Astrocyte (in vitro differentiated cells and primary cell): ENCODE data around the gene LRRC9. TPM values are rescaled to one million over a fixed set of nuclear protein-coding genes. Genes with fewer than 3 reads are reported as not detected.

Source experiments
- DNase-seq: peaks from one replicate; pipeline ENCODE4 v3.0.0-alpha.2; 2010; ENCODE audit warnings: low read depth
- FAIRE-seq: peaks from 2 replicates; lab custom pipeline; 2011; peaks lifted over from hg19 to GRCh38; lab: Jason Lieb, UNC
- H2AFZ ChIP-seq: 2 replicates; pipeline ENCODE4 v1.6.0; 2012; ENCODE audit warnings: low read depth, low read length, inconsistent platforms
- H3K27ac ChIP-seq: 2 replicates; pipeline ENCODE4 v1.5.1; 2011; ENCODE audit warnings: low read depth, low read length, inconsistent platforms
- H3K27me3 ChIP-seq: 2 replicates; pipeline ENCODE4 v1.6.0; 2011; ENCODE audit warnings: low read length, inconsistent platforms; ENCODE audit not compliant: insufficient read depth
- H3K36me3 ChIP-seq: 2 replicates; pipeline ENCODE4 v1.5.1; 2011; ENCODE audit warnings: low read length, inconsistent platforms; ENCODE audit not compliant: insufficient read depth
- H3K4me1 ChIP-seq: 2 replicates; pipeline ENCODE4 v1.5.1; 2011; ENCODE audit warnings: low read length, inconsistent platforms; ENCODE audit not compliant: insufficient read depth
- H3K4me2 ChIP-seq: 2 replicates; pipeline ENCODE4 v1.6.0; 2012; ENCODE audit warnings: low read length, inconsistent platforms
- H3K4me3 ChIP-seq: 2 replicates; pipeline ENCODE4 v1.5.1; 2011; ENCODE audit warnings: low read depth, mild to moderate bottlenecking, low read length, inconsistent platforms; ENCODE audit not compliant: insufficient read depth
- H3K79me2 ChIP-seq: 2 replicates; pipeline ENCODE4 v1.6.0; 2012; ENCODE audit warnings: mild to moderate bottlenecking, low read length, inconsistent platforms; ENCODE audit not compliant: insufficient read depth
- H3K9ac ChIP-seq: 2 replicates; pipeline ENCODE4 v1.6.0; 2012; ENCODE audit warnings: mild to moderate bottlenecking, low read length, inconsistent platforms
- H3K9me3 ChIP-seq: 2 replicates; pipeline ENCODE4 v1.5.1; 2012; ENCODE audit warnings: low read depth, mild to moderate bottlenecking, low read length, inconsistent platforms; ENCODE audit not compliant: insufficient read depth
- H4K20me1 ChIP-seq: 2 replicates; pipeline ENCODE4 v1.6.0; 2012; ENCODE audit warnings: low read length, inconsistent platforms; ENCODE audit not compliant: insufficient read depth
- H3K27ac Mint-ChIP-seq: one replicate; pipeline ENCODE4 v1.8.0; 2021; ENCODE audit warnings: mild to moderate bottlenecking, mixed read lengths; ENCODE audit not compliant: unreplicated experiment
- H3K27me3 Mint-ChIP-seq: one replicate; pipeline ENCODE4 v1.8.0; 2021; ENCODE audit warnings: low read depth, mixed read lengths; ENCODE audit not compliant: unreplicated experiment
- H3K36me3 Mint-ChIP-seq: one replicate; pipeline ENCODE4 v1.8.0; 2021; ENCODE audit warnings: low read depth, mixed read lengths; ENCODE audit not compliant: unreplicated experiment
- H3K4me1 Mint-ChIP-seq: one replicate; pipeline ENCODE4 v1.8.0; 2021; ENCODE audit warnings: low read depth, mixed read lengths; ENCODE audit not compliant: unreplicated experiment
- H3K4me3 Mint-ChIP-seq: one replicate; pipeline ENCODE4 v1.8.0; 2021; ENCODE audit warnings: mild to moderate bottlenecking, moderate library complexity, mixed read lengths; ENCODE audit not compliant: unreplicated experiment
- H3K9me3 Mint-ChIP-seq: one replicate; pipeline ENCODE4 v1.8.0; 2021; ENCODE audit warnings: mild to moderate bottlenecking, mixed read lengths; ENCODE audit not compliant: unreplicated experiment
- CTCF ChIP-seq: IDR thresholded peaks from 2 replicates; pipeline ENCODE4 v1.5.1; 2011; ENCODE audit warnings: low read depth, mild to moderate bottlenecking, inconsistent platforms, low read length, moderate library complexity; ENCODE audit not compliant: insufficient read depth
- EZH2 ChIP-seq: IDR thresholded peaks from 2 replicates; pipeline ENCODE4 v1.6.1; 2012; ENCODE audit warnings: mild to moderate bottlenecking, low read length, inconsistent platforms; ENCODE audit not compliant: insufficient read depth
- total RNA-seq: library from RNA; stranded (reverse); gene quantifications from 2 replicates; pipeline ENCODE4 v1.2.1, GENCODE V29; 2021

LRRC9 gene
- total RNA-seq, 1 donor from 2014 or later, result 0.05 TPM

GRCh38 chr14:59925797-59926196, 5.9 kb downstream of the LRRC9 start:
- DNase-seq, result no peak
- no peak for TF ChIP-seq CTCF
- TF ChIP-seq EZH2, result no peak
- no peaks in the 10 kb centered on the region for H3K4me1 Mint-ChIP-seq
- Histone ChIP-seq H2AFZ (no peak overlapping the region), H3K79me2 (no peaks in the 10 kb centered on the region), H3K36me3 (no peaks in the 10 kb centered on the region), H3K27ac (no peak overlapping the region), H3K4me1 (no peaks in the 10 kb centered on the region), H3K4me2 (no peak overlapping the region), H3K27me3 (no peaks in the 10 kb centered on the region), H3K9ac (no peak overlapping the region), H3K9me3 (no peaks in the 10 kb centered on the region), H3K4me3 (no peak overlapping the region), H4K20me1 (no peaks in the 10 kb centered on the region)
- no peak overlapping the region for H3K27ac Mint-ChIP-seq
- FAIRE-seq, result no peak
- H3K9me3 Mint-ChIP-seq, result no peaks in the 10 kb centered on the region
- H3K27me3 Mint-ChIP-seq, result peaks cover under 1% of the 10 kb centered on the region
- no peaks in the 10 kb centered on the region for H3K36me3 Mint-ChIP-seq
- no peak overlapping the region for H3K4me3 Mint-ChIP-seq

- H3K9me3 ChIP-seq, result no peaks in the 10 kb centered on the region
- no peak overlapping the region for H3K9ac ChIP-seq
- no peak overlapping the region for H3K27ac Mint-ChIP-seq
- FAIRE-seq (no peak), DNase-seq (no peak)
- H3K27me3 ChIP-seq, result no peaks in the 10 kb centered on the region
- H3K36me3 Mint-ChIP-seq, result no peaks in the 10 kb centered on the region
- H3K4me2 ChIP-seq, result no peak overlapping the region
- no peaks in the 10 kb centered on the region for H3K9me3 Mint-ChIP-seq
- H3K4me3 ChIP-seq, result no peak overlapping the region
- no peak overlapping the region for H3K27ac ChIP-seq
- no peaks in the 10 kb centered on the region for H3K79me2 ChIP-seq
- H4K20me1 ChIP-seq, result no peaks in the 10 kb centered on the region
- H2AFZ ChIP-seq, result no peak overlapping the region
- no peaks in the 10 kb centered on the region for H3K36me3 ChIP-seq
- no peak for TF ChIP-seq CTCF
- no peak for TF ChIP-seq EZH2
- no peak overlapping the region for H3K4me3 Mint-ChIP-seq
- H3K27me3 Mint-ChIP-seq, result no peaks in the 10 kb centered on the region
- H3K4me1 Mint-ChIP-seq, result no peaks in the 10 kb centered on the region
- no peaks in the 10 kb centered on the region for H3K4me1 ChIP-seq
Observed at GRCh38 chr14:59926534-59926933, 6.6 kb downstream of the LRRC9 start.

GRCh38 chr14:59931237-59931636, 11.3 kb downstream of the LRRC9 start:
- no peaks in the 10 kb centered on the region for H3K79me2 ChIP-seq
- H3K9me3 Mint-ChIP-seq, result no peaks in the 10 kb centered on the region
- H3K27me3 Mint-ChIP-seq, result no peaks in the 10 kb centered on the region
- no peaks in the 10 kb centered on the region for H4K20me1 ChIP-seq
- no peak for FAIRE-seq
- no peak overlapping the region for H3K4me3 ChIP-seq
- DNase-seq, result no peak
- no peaks in the 10 kb centered on the region for H3K36me3 ChIP-seq
- no peaks in the 10 kb centered on the region for H3K36me3 Mint-ChIP-seq
- H3K9ac ChIP-seq, result no peak overlapping the region
- no peak overlapping the region for H3K27ac Mint-ChIP-seq
- no peaks in the 10 kb centered on the region for H3K4me1 Mint-ChIP-seq
- no peak overlapping the region for H2AFZ ChIP-seq
- no peaks in the 10 kb centered on the region for H3K9me3 ChIP-seq
- no peaks in the 10 kb centered on the region for H3K27me3 ChIP-seq
- no peak for TF ChIP-seq EZH2
- TF ChIP-seq CTCF, result no peak
- H3K4me3 Mint-ChIP-seq, result no peak overlapping the region
- H3K4me2 ChIP-seq, result no peak overlapping the region
- no peak overlapping the region for H3K27ac ChIP-seq
- no peaks in the 10 kb centered on the region for H3K4me1 ChIP-seq
